ENCODE data around the gene HSP90AB1. TPM values are rescaled to one million over a fixed set of nuclear protein-coding genes. Genes with fewer than 3 reads are reported as not detected.

HSP90AB1 gene
- total and polyA plus RNA-seq, 2 of the 8 experiments (the other 6 are each of a cell fraction or from before 2014, with no cell fraction given) = 1,564 to 2,297 TPM

- TF ChIP-seq MAFK (IDR thresholded peaks at IDR 0.05; ENCODE audit: low read depth, low read length) = no peak
- TF ChIP-seq KDM1A (IDR thresholded peaks at IDR 0.05; ENCODE audit: borderline replicate concordance, low read length) = no peak
- no peak for TF ChIP-seq KDM4A (IDR thresholded peaks at IDR 0.05; ENCODE audit: low read depth, low read length, severe bottlenecking)
- TF ChIP-seq ASH2L (IDR thresholded peaks at IDR 0.05; ENCODE audit: low read length) = no peak
Measured at GRCh38 chr6:44275271-44275748, 28.4 kb downstream of the HSP90AB1 start (continued).
